Stimulated activated memory B cell treated with anti-CD40 and anti-IgM and Interleukin-4, amounts not matched to agents 10 μg/mL and 1 μg/mL and 100 μg/mL, for 72 hours (primary cell): ENCODE results near the gene CRIP2.

Source experiments
- ATAC-seq: fragments of 150-1000 bp; cut with Tn5 transposase; 2 replicates; pipeline ENCODE4 v1.10.0; 2021
- H3K27ac Mint-ChIP-seq: one replicate; pipeline ENCODE4 v1.8.0; 2022; ENCODE audit warnings: mild to moderate bottlenecking, mixed read lengths
- H3K27me3 Mint-ChIP-seq: one replicate; pipeline ENCODE4 v1.8.0; 2022; ENCODE audit warnings: mixed read lengths
- H3K36me3 Mint-ChIP-seq: one replicate; pipeline ENCODE4 v1.8.0; 2022; ENCODE audit warnings: mixed read lengths
- H3K4me1 Mint-ChIP-seq: one replicate; pipeline ENCODE4 v1.8.0; 2022; ENCODE audit warnings: mixed read lengths
- H3K4me3 Mint-ChIP-seq: one replicate; pipeline ENCODE4 v1.8.0; 2022; ENCODE audit warnings: mild to moderate bottlenecking, moderate library complexity, mixed read lengths
- H3K9me3 Mint-ChIP-seq: one replicate; pipeline ENCODE4 v1.8.0; 2022; ENCODE audit warnings: mixed read lengths

CRIP2 gene

GRCh38 chr14:105500726-105501101 lies 26.1 kb downstream of the CRIP2 start:
- ATAC-seq = no peak
- Mint-ChIP-seq H3K4me1 (no peaks in the 10 kb centered on the region), H3K27me3 (peaks cover 21% of the 10 kb centered on the region), H3K9me3 (no peaks in the 10 kb centered on the region), H3K4me3 (no peak overlapping the region), H3K36me3 (peaks cover 10% of the 10 kb centered on the region), H3K27ac (no peak overlapping the region)

- peaks cover 10% of the 10 kb centered on the region for H3K36me3 Mint-ChIP-seq
- H3K4me1 Mint-ChIP-seq = no peaks in the 10 kb centered on the region
- H3K4me3 Mint-ChIP-seq = no peak overlapping the region
- no peak overlapping the region for H3K27ac Mint-ChIP-seq
- H3K27me3 Mint-ChIP-seq = peaks cover 21% of the 10 kb centered on the region
- no peaks in the 10 kb centered on the region for H3K9me3 Mint-ChIP-seq
- no peak for ATAC-seq
Measured at GRCh38 chr14:105501504-105502291, 27.1 kb downstream of the CRIP2 start.

GRCh38 chr14:105502446-105503295 lies 28.1 kb downstream of the CRIP2 start:
- H3K9me3 Mint-ChIP-seq = no peaks in the 10 kb centered on the region
- ATAC-seq = no peak
- no peak overlapping the region for H3K27ac Mint-ChIP-seq
- H3K27me3 Mint-ChIP-seq = peaks cover 23% of the 10 kb centered on the region
- H3K4me1 Mint-ChIP-seq = no peaks in the 10 kb centered on the region
- H3K36me3 Mint-ChIP-seq = peaks cover 10% of the 10 kb centered on the region
- no peak overlapping the region for H3K4me3 Mint-ChIP-seq

DNA sequence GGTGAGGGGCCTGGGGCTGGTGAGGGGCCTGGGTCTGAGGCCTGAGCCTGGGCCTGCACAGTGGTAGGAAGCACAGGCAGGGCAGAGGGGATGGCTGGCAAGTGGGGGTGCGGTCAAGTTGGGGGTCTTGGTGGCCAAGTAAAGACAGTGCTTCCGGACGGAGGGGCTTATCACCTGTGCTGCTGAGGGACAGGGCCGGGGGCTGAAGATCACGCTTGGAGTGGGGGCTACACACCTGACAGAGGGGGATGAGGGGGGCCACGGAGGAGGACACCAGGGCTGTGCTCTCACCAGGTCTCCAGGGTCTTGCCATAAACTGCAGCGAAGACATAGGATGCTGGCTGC lies 28.6 kb downstream of the CRIP2 start:
- ATAC-seq = no peak
- Mint-ChIP-seq H3K9me3 (no peaks in the 10 kb centered on the region), H3K4me3 (no peak overlapping the region), H3K36me3 (peaks cover 8% of the 10 kb centered on the region), H3K27ac (no peak overlapping the region), H3K27me3 (peaks cover 29% of the 10 kb centered on the region), H3K4me1 (no peaks in the 10 kb centered on the region)

GRCh38 chr14:105503935-105504692 lies 29.5 kb downstream of the CRIP2 start:
- H3K36me3 Mint-ChIP-seq = no peaks in the 10 kb centered on the region

DNA sequence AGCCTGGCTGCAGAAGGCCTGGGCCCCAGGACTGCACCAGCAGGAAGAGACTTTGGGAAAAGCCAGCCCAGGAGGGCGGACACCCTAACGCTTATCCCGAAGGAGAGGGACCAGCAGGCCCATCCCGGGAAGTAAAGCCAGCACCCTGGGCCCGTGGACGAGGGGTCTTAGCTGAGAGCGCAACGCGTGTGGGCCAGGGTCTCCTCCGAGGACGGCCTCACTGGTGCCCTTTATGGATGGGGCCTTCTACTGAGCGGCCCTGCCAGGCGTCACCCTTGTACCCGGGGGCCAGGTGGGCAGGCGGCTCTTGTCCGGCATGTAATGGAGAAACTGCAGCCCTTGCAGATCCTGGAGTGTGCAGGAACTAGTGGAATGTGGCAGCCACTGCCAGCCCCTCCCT lies 30.5 kb downstream of the CRIP2 start:
- ATAC-seq = no peak
- Mint-ChIP-seq H3K4me3 (no peak overlapping the region), H3K4me1 (no peaks in the 10 kb centered on the region), H3K27me3 (peaks cover 40% of the 10 kb centered on the region), H3K9me3 (no peaks in the 10 kb centered on the region), H3K27ac (no peak overlapping the region), H3K36me3 (no peaks in the 10 kb centered on the region)

More at GRCh38 chr14:105503935-105504692, 29.5 kb downstream of the CRIP2 start:
- H3K27me3 Mint-ChIP-seq = peaks cover 38% of the 10 kb centered on the region
- H3K27ac Mint-ChIP-seq = no peak overlapping the region
- H3K9me3 Mint-ChIP-seq = no peaks in the 10 kb centered on the region
- ATAC-seq = peak; percentile 47
- no peak overlapping the region for H3K4me3 Mint-ChIP-seq
- H3K4me1 Mint-ChIP-seq = no peaks in the 10 kb centered on the region

DNA sequence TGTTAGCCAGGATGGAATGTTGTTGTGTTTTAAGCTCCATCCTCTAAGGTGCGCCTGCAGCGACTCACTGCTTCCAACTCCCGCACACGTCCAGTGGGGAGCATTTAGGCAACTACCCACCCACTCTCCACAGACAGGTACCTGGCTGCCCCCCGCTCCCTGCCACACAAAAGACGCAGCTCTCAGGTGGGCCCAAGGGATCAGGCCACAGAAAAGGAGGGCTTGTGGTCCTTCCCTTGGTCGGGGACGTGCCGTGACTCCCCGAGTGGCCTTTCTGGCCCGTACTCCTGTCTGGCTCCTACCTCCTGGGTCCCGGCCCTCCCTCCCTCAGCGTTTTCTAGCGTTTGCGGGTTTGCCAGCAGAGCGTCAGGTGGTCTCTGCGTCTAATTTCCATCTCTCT lies 32.6 kb downstream of the CRIP2 start:
- ATAC-seq = no peak
- no peak overlapping the region for H3K4me3 Mint-ChIP-seq
- H3K9me3 Mint-ChIP-seq = no peaks in the 10 kb centered on the region
- H3K27me3 Mint-ChIP-seq = peaks cover 59% of the 10 kb centered on the region
- no peaks in the 10 kb centered on the region for H3K36me3 Mint-ChIP-seq
- H3K4me1 Mint-ChIP-seq = peaks cover 6% of the 10 kb centered on the region
- H3K27ac Mint-ChIP-seq = no peak overlapping the region

DNA sequence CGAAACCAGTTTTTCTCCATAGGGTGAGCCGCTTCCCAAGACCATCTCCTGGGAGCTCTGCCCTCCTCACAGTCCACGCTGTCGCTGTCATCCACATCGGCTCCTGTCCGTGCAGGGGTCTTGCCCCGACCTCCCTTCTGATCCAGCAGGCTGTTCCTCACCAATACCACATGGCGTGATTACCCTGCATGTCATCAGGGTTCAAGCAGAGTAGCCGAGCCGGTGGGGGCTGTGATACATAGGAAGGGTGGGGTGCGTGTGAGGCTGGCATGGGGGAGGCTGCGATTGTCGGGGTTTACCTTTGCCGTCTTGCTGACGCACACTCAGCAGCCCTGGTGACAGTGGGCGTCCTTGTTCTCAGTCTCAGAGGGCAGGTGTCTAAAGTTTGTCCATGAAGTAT lies 33.4 kb downstream of the CRIP2 start:
- ATAC-seq = no peak
- Mint-ChIP-seq H3K27ac (no peak overlapping the region), H3K27me3 (peaks cover 59% of the 10 kb centered on the region), H3K9me3 (no peaks in the 10 kb centered on the region), H3K36me3 (no peaks in the 10 kb centered on the region), H3K4me3 (no peak overlapping the region), H3K4me1 (peaks cover 6% of the 10 kb centered on the region)

- Mint-ChIP-seq H3K4me1 (peaks cover 6% of the 10 kb centered on the region), H3K27ac (no peak overlapping the region), H3K4me3 (no peak overlapping the region), H3K9me3 (no peaks in the 10 kb centered on the region), H3K36me3 (no peaks in the 10 kb centered on the region), H3K27me3 (peaks cover 59% of the 10 kb centered on the region)
- no peak for ATAC-seq
Measured at GRCh38 chr14:105508601-105509000, 34.0 kb downstream of the CRIP2 start.

GRCh38 chr14:105517096-105517495 lies 42.5 kb downstream of the CRIP2 start:
- peaks cover 70% of the 10 kb centered on the region for H3K27me3 Mint-ChIP-seq
- H3K9me3 Mint-ChIP-seq = peaks cover 3% of the 10 kb centered on the region
- H3K4me3 Mint-ChIP-seq = no peak overlapping the region
- no peak overlapping the region for H3K27ac Mint-ChIP-seq
- no peak for ATAC-seq
- no peaks in the 10 kb centered on the region for H3K4me1 Mint-ChIP-seq
- H3K36me3 Mint-ChIP-seq = no peaks in the 10 kb centered on the region

- Mint-ChIP-seq H3K4me1 (no peaks in the 10 kb centered on the region), H3K27ac (no peak overlapping the region), H3K36me3 (no peaks in the 10 kb centered on the region), H3K9me3 (no peaks in the 10 kb centered on the region), H3K27me3 (peaks cover 49% of the 10 kb centered on the region), H3K4me3 (no peak overlapping the region)
- no peak for ATAC-seq
Measured at GRCh38 chr14:105519946-105520698, 45.5 kb downstream of the CRIP2 start.

- no peak for ATAC-seq
- Mint-ChIP-seq H3K36me3 (no peaks in the 10 kb centered on the region), H3K27me3 (peaks cover 39% of the 10 kb centered on the region), H3K4me1 (peaks cover 25% of the 10 kb centered on the region), H3K9me3 (no peaks in the 10 kb centered on the region), H3K4me3 (no peak overlapping the region), H3K27ac (no peak overlapping the region)
Measured at GRCh38 chr14:105525326-105525725, 50.7 kb downstream of the CRIP2 start.

GRCh38 chr14:105525861-105526775 lies 51.5 kb downstream of the CRIP2 start, which contains the start of gene TMEM121:
TMEM121 (plus strand) TSS chr14:105526583; CDS start chr14:105528835, 2,252 bp downstream.
- peaks cover 33% of the 10 kb centered on the region for H3K4me1 Mint-ChIP-seq
- H3K4me3 Mint-ChIP-seq = peak within 1 kb of the TSS; percentile 86
- peak within 1 kb of the TSS; percentile 74 for H3K27ac Mint-ChIP-seq
- H3K27me3 Mint-ChIP-seq = peaks cover 34% of the 10 kb centered on the region
- H3K36me3 Mint-ChIP-seq = no peaks in the 10 kb centered on the region
- ATAC-seq = peak; percentile 17
- no peaks in the 10 kb centered on the region for H3K9me3 Mint-ChIP-seq
